ENCODE results near the gene LY6G6D. TPM values are rescaled to one million over a fixed set of nuclear protein-coding genes. Genes with fewer than 3 reads are reported as not detected.
A peak's percentile ranks its signal among the peaks of the same experiment; 100 is the strongest.

Gene LY6G6D
- total RNA-seq, 1 experiment from 2014 or later, result not detected

DNA sequence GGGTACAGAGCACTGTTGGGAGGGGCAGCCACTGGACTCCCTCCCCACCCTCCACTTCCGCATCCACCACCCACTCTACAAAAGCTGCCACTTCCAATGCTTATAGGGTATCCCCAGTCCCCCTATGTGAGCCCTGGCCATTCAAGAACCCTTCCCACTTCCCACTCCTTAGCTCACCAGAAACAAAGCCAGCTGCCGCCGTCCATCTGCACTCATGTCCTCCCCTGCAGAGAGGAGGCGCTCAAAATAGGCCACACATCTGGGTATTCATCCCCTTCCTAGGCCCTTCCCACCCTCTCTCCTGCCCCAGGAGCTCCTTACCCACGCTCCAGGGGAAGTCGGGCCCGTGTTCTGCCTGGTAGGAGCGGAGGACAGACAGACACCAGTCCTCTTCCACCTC, 27.8 kb upstream of the LY6G6D start:
- Histone ChIP-seq H3K4me1 (peaks cover 46% of the 10 kb centered on the region), H3K4me3 (ENCODE audit: low read depth, low read length) (no peak overlapping the region), H3K27me3 (replicated peaks; ENCODE audit: control insufficient read depth, insufficient read depth, low read length) (no peaks in the 10 kb centered on the region), H3K36me3 (ENCODE audit: control insufficient read depth, insufficient read depth, low read length) (peaks cover 5% of the 10 kb centered on the region; the same call in 1 of the 2 replicates), H3K9me3 (no peaks in the 10 kb centered on the region)
- intact Hi-C loops (cut with micrococcal nuclease; ENCODE audit: unreplicated experiment), result no loop called here
- no peak overlapping the region for H3K27ac Mint-ChIP-seq (ENCODE audit: unreplicated experiment)
- POLR2A ChIA-PET, result interaction anchor here (0.7 kb wide), 1 partner anchor 16 kb away, joined by 3 read pairs; the partner anchor contains the start of gene ABHD16A
- no peaks in the 10 kb centered on the region for H3K9me3 Mint-ChIP-seq (ENCODE audit: unreplicated experiment)
- CTCF ChIA-PET, result no interaction called here
- peaks cover 30% of the 10 kb centered on the region for H3K4me1 Mint-ChIP-seq (ENCODE audit: low read depth, unreplicated experiment)
- no peak for DNase-seq
- H3K27me3 Mint-ChIP-seq (ENCODE audit: insufficient read depth, unreplicated experiment), result no peaks in the 10 kb centered on the region
- TF ChIP-seq, protein P1, sequence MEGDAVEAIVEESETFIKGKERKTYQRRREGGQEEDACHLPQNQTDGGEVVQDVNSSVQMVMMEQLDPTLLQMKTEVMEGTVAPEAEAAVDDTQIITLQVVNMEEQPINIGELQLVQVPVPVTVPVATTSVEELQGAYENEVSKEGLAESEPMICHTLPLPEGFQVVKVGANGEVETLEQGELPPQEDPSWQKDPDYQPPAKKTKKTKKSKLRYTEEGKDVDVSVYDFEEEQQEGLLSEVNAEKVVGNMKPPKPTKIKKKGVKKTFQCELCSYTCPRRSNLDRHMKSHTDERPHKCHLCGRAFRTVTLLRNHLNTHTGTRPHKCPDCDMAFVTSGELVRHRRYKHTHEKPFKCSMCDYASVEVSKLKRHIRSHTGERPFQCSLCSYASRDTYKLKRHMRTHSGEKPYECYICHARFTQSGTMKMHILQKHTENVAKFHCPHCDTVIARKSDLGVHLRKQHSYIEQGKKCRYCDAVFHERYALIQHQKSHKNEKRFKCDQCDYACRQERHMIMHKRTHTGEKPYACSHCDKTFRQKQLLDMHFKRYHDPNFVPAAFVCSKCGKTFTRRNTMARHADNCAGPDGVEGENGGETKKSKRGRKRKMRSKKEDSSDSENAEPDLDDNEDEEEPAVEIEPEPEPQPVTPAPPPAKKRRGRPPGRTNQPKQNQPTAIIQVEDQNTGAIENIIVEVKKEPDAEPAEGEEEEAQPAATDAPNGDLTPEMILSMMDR (IDR thresholded peaks at IDR 0.05; ENCODE audit: insufficient read depth in 1 of 2, low read depth in 1 of 2, low read length in 1 of 2, severe bottlenecking in 1 of 2, unreplicated experiment in 1 of 2), result no peak
- no peak overlapping the region for H3K4me3 Mint-ChIP-seq (ENCODE audit: unreplicated experiment)
- no TSS peak for BruUV-seq (replicated peaks)
- H3K36me3 Mint-ChIP-seq (ENCODE audit: insufficient read depth, unreplicated experiment), result peaks cover 49% of the 10 kb centered on the region

GRCh38 chr6:31687860-31688693, 27.1 kb upstream of the LY6G6D start:
- no peaks in the 10 kb centered on the region for H3K9me3 Mint-ChIP-seq (ENCODE audit: unreplicated experiment)
- intact Hi-C loops (cut with micrococcal nuclease; ENCODE audit: unreplicated experiment), result no loop called here
- no peaks in the 10 kb centered on the region for H3K27me3 Mint-ChIP-seq (ENCODE audit: insufficient read depth, unreplicated experiment)
- no peak overlapping the region for H3K4me3 ChIP-seq (ENCODE audit: low read depth, low read length)
- CTCF ChIA-PET, result no interaction called here
- no peak for DNase-seq
- no TSS peak for BruUV-seq (replicated peaks)
- H3K36me3 ChIP-seq (ENCODE audit: control insufficient read depth, insufficient read depth, low read length), result peaks cover 5% of the 10 kb centered on the region; the same call in 1 of the 2 replicates
- H3K4me1 Mint-ChIP-seq (ENCODE audit: low read depth, unreplicated experiment), result peaks cover 28% of the 10 kb centered on the region
- peaks cover 45% of the 10 kb centered on the region for H3K36me3 Mint-ChIP-seq (ENCODE audit: insufficient read depth, unreplicated experiment)
- H3K4me3 Mint-ChIP-seq (ENCODE audit: unreplicated experiment), result no peak overlapping the region
- no peaks in the 10 kb centered on the region for H3K9me3 ChIP-seq
- POLR2A ChIA-PET, result interaction anchor here (0.7 kb wide), 1 partner anchor 15 kb away, joined by 3 read pairs; the partner anchor contains the start of gene ABHD16A
- no peaks in the 10 kb centered on the region for H3K27me3 ChIP-seq (replicated peaks; ENCODE audit: control insufficient read depth, insufficient read depth, low read length)
- H3K27ac Mint-ChIP-seq (ENCODE audit: unreplicated experiment), result peak overlapping the region; percentile 94
- H3K4me1 ChIP-seq, result peaks cover 45% of the 10 kb centered on the region
- TF ChIP-seq, protein P1 (IDR thresholded peaks at IDR 0.05; ENCODE audit: insufficient read depth in 1 of 2, low read depth in 1 of 2, low read length in 1 of 2, severe bottlenecking in 1 of 2, unreplicated experiment in 1 of 2), result no peak

GRCh38 chr6:31689249-31690110, 25.7 kb upstream of the LY6G6D start:
- Mint-ChIP-seq H3K27ac (ENCODE audit: unreplicated experiment) (peak overlapping the region; percentile 94), H3K27me3 (ENCODE audit: insufficient read depth, unreplicated experiment) (no peaks in the 10 kb centered on the region), H3K9me3 (ENCODE audit: unreplicated experiment) (no peaks in the 10 kb centered on the region), H3K4me3 (ENCODE audit: unreplicated experiment) (peak overlapping the region; percentile 74), H3K4me1 (ENCODE audit: low read depth, unreplicated experiment) (peaks cover 23% of the 10 kb centered on the region), H3K36me3 (ENCODE audit: insufficient read depth, unreplicated experiment) (peaks cover 46% of the 10 kb centered on the region)
- TSS peak; percentile 65 for BruUV-seq (replicated peaks)
- TF ChIP-seq, protein P1 (IDR thresholded peaks at IDR 0.05; ENCODE audit: insufficient read depth in 1 of 2, low read depth in 1 of 2, low read length in 1 of 2, severe bottlenecking in 1 of 2, unreplicated experiment in 1 of 2), result peak; percentile 16 to 19
- DNase-seq, result no peak
- ChIA-PET CTCF (interaction anchor here (0.9 to 1.3 kb wide), 4 partner anchors 8 to 125 kb away, joined by 3 to 4 read pairs (median 4); partner anchors contain the start of genes DDAH2, HSPA1A, HSPA1L and LY6G5C), POLR2A (interaction anchor here (0.6 to 1.7 kb wide), 6 partner anchors 24 to 173 kb away, joined by 3 to 5 read pairs (median 4); partner anchors contain the start of genes C6orf47, MSH5 and NEU1)
- no peak overlapping the region for H3K4me3 ChIP-seq (ENCODE audit: low read depth, low read length)
- H3K4me1 ChIP-seq, result peaks cover 34% of the 10 kb centered on the region
- H3K27me3 ChIP-seq (replicated peaks; ENCODE audit: control insufficient read depth, insufficient read depth, low read length), result no peaks in the 10 kb centered on the region
- H3K36me3 ChIP-seq (ENCODE audit: control insufficient read depth, insufficient read depth, low read length), result peaks cover 6% of the 10 kb centered on the region
- H3K9me3 ChIP-seq, result no peaks in the 10 kb centered on the region
- intact Hi-C loops (cut with micrococcal nuclease; ENCODE audit: unreplicated experiment), result no loop called here

Data from Caco-2 (cell line).